ENCODE measurements around the gene SECISBP2L.

Gene SECISBP2L

DNA sequence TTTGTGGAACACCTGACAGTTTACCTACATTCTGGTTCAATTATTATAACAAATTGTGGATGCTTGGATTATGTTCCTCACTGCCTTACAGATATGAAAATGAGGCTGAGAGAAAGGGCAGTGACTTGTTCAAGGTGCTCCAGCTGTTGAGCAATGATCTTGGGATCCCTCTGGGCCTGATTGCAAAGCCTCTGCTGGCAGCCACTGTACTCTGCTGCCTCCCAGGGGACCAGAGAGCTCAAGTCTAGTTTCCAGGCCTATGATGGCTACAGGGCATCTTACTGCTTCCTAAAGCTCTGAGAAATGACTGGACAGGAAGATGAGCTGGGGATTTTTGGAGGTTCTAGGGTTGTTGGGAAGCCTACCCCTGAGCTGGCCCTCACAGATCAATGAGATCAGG, 80.3 kb downstream of the SECISBP2L start:
- Histone ChIP-seq H3K79me2 (ENCODE audit: control insufficient read depth, low read length) (no peaks in the 10 kb centered on the region), H3K36me3 (ENCODE audit: control insufficient read depth, low read length) (no peaks in the 10 kb centered on the region), H3K4me1 (ENCODE audit: control insufficient read depth, low read length) (no peaks in the 10 kb centered on the region), H3K9me2 (replicated peaks; ENCODE audit: control insufficient read depth, low read length) (no peaks in the 10 kb centered on the region), H3K9me3 (ENCODE audit: control insufficient read depth, insufficient read depth, low read length) (no peaks in the 10 kb centered on the region), H3K27ac (ENCODE audit: low read depth, low read length) (no peak overlapping the region), H3K27me3 (ENCODE audit: control insufficient read depth, low read length) (no peaks in the 10 kb centered on the region), H3F3A (ENCODE audit: control insufficient read depth, insufficient read depth) (no peaks in the 10 kb centered on the region), H4K20me1 (ENCODE audit: control insufficient read depth, insufficient read depth, low read depth, low read length) (no peaks in the 10 kb centered on the region), H3K4me3 (ENCODE audit: low read length) (no peak overlapping the region), H3K4me2 (ENCODE audit: low read length) (no peak overlapping the region)
- TF ChIP-seq EZH2phosphoT487 (IDR thresholded peaks at IDR 0.05; ENCODE audit: borderline replicate concordance, low read length): no peak
- TF ChIP-seq, protein P1, sequence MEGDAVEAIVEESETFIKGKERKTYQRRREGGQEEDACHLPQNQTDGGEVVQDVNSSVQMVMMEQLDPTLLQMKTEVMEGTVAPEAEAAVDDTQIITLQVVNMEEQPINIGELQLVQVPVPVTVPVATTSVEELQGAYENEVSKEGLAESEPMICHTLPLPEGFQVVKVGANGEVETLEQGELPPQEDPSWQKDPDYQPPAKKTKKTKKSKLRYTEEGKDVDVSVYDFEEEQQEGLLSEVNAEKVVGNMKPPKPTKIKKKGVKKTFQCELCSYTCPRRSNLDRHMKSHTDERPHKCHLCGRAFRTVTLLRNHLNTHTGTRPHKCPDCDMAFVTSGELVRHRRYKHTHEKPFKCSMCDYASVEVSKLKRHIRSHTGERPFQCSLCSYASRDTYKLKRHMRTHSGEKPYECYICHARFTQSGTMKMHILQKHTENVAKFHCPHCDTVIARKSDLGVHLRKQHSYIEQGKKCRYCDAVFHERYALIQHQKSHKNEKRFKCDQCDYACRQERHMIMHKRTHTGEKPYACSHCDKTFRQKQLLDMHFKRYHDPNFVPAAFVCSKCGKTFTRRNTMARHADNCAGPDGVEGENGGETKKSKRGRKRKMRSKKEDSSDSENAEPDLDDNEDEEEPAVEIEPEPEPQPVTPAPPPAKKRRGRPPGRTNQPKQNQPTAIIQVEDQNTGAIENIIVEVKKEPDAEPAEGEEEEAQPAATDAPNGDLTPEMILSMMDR (IDR thresholded peaks at IDR 0.05; ENCODE audit: low read depth, low read length, poor library complexity, severe bottlenecking): no peak

DNA sequence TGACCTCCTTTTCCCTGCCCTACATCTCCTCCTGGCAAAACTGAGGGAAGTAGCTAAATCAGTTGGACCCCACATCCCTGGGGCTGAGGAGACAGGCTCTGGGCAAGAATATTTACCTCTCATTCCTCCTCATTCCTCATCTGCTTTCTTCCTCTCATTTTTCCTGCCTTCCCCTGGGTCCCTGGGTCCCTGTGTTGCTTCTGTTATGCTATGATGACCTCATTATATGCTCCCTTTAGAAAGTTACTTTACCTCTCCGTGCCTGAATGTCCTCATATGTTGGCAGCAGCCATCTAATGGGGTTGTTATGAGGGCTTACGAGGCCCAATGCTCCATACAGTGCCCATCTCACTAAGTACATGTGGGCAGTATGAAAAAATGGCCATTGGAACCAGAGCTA, 81.3 kb downstream of the SECISBP2L start:
- Histone ChIP-seq H3K36me3 (ENCODE audit: control insufficient read depth, low read length) (no peaks in the 10 kb centered on the region), H3K79me2 (ENCODE audit: control insufficient read depth, low read length) (no peaks in the 10 kb centered on the region), H3K4me3 (ENCODE audit: low read length) (no peak overlapping the region), H3K27me3 (ENCODE audit: control insufficient read depth, low read length) (no peaks in the 10 kb centered on the region), H4K20me1 (ENCODE audit: control insufficient read depth, insufficient read depth, low read depth, low read length) (no peaks in the 10 kb centered on the region), H3K4me1 (ENCODE audit: control insufficient read depth, low read length) (no peaks in the 10 kb centered on the region), H3F3A (ENCODE audit: control insufficient read depth, insufficient read depth) (no peaks in the 10 kb centered on the region), H3K9me3 (ENCODE audit: control insufficient read depth, insufficient read depth, low read length) (no peaks in the 10 kb centered on the region), H3K9me2 (replicated peaks; ENCODE audit: control insufficient read depth, low read length) (no peaks in the 10 kb centered on the region), H3K27ac (ENCODE audit: low read depth, low read length) (no peak overlapping the region), H3K4me2 (ENCODE audit: low read length) (no peak overlapping the region)
- TF ChIP-seq, protein P1 (IDR thresholded peaks at IDR 0.05; ENCODE audit: low read depth, low read length, poor library complexity, severe bottlenecking): no peak
- TF ChIP-seq EZH2phosphoT487 (IDR thresholded peaks at IDR 0.05; ENCODE audit: borderline replicate concordance, low read length): no peak

DNA sequence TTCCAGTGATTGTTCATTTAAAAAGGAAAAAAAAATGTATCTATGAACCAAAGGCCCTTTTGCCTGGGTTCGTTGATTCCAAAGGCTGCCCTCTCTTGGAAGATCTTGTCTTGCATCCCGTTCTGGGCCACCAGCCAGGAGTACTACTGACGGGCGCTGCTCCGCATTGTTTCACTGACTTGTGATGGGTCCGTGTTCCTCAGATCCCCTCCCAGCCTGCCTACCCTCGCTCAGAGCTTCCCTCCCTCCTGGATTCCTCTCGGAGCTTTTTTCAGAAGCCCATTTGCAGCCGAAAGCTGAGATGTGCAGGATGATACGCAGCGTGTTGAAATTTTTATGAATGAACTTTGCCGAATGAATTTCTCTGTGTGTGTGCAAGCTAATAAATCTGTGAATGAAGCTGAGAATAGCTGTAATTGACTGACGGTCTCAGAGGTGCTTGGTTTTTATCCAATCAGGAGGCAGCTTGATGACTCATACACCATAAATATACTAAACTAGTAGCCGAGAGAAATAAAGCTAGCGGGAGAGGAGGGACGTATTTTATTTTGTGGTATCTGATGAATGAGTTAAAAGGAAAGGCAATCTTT, 82.6 kb downstream of the SECISBP2L start, which contains the start of gene SHC4:
TSS of gene SHC4 (minus strand) at position 396 of the 590 bp plus-strand sequence. CDS start 904 bp downstream, outside the sequence.
- H3K9me3 ChIP-seq (ENCODE audit: control insufficient read depth, insufficient read depth, low read length): no peaks in the 10 kb centered on the region
- TF ChIP-seq, protein P1 (IDR thresholded peaks at IDR 0.05; ENCODE audit: low read depth, low read length, poor library complexity, severe bottlenecking): no peak
- no peak for TF ChIP-seq EZH2phosphoT487 (IDR thresholded peaks at IDR 0.05; ENCODE audit: borderline replicate concordance, low read length)
- H3F3A ChIP-seq (ENCODE audit: control insufficient read depth, insufficient read depth): no peaks in the 10 kb centered on the region
- H3K4me1 ChIP-seq (ENCODE audit: control insufficient read depth, low read length): no peaks in the 10 kb centered on the region
- no peaks in the 10 kb centered on the region for H3K36me3 ChIP-seq (ENCODE audit: control insufficient read depth, low read length)
- H4K20me1 ChIP-seq (ENCODE audit: control insufficient read depth, insufficient read depth, low read depth, low read length): no peaks in the 10 kb centered on the region
- H3K4me3 ChIP-seq (ENCODE audit: low read length): no peak within 1 kb of the TSS
- H3K27ac ChIP-seq (ENCODE audit: low read depth, low read length): no peak within 1 kb of the TSS
- H3K27me3 ChIP-seq (ENCODE audit: control insufficient read depth, low read length): no peaks in the 10 kb centered on the region
- no peaks in the 10 kb centered on the region for H3K9me2 ChIP-seq (replicated peaks; ENCODE audit: control insufficient read depth, low read length)
- H3K4me2 ChIP-seq (ENCODE audit: low read length): no peak within 1 kb of the TSS
- no peaks in the 10 kb centered on the region for H3K79me2 ChIP-seq (ENCODE audit: control insufficient read depth, low read length)
